ENCODE measurements around the gene CSH2. TPM values are rescaled to one million over a fixed set of nuclear protein-coding genes. Genes with fewer than 3 reads are reported as not detected.

CSH2 gene
- total and polyA plus RNA-seq, 2 of the 13 experiments (the other 11 are each of a cell fraction or from before 2014, with no cell fraction given) = not detected

GRCh38 chr17:63848834-63849689, 24.4 kb downstream of the CSH2 start (continued):
- no peak for TF ChIP-seq ZNF704 (CRISPR knock-in tag; IDR thresholded peaks at IDR 0.05; ENCODE audit: borderline replicate concordance)
- no peak for TF ChIP-seq ZFP36L2 (CRISPR knock-in tag; IDR thresholded peaks at IDR 0.05)
- TF ChIP-seq ZNF598 (CRISPR knock-in tag; IDR thresholded peaks at IDR 0.05; ENCODE audit: borderline replicate concordance) = no peak
- TF ChIP-seq E2F5 (CRISPR knock-in tag; conservative IDR thresholded peaks at IDR 0.05) = no peak
- TF ChIP-seq PRMT3 (CRISPR knock-in tag; IDR thresholded peaks at IDR 0.05; ENCODE audit: borderline replicate concordance, low read depth) = no peak
- no peak; the same call in 1 of the 2 replicates for TF ChIP-seq DNMT1 (CRISPR knock-in tag; IDR thresholded peaks at IDR 0.05)
- TF ChIP-seq HOXA3 (CRISPR knock-in tag; IDR thresholded peaks at IDR 0.05) = peak; percentile 56
- no peak for TF ChIP-seq HMGXB3 (CRISPR knock-in tag; IDR thresholded peaks at IDR 0.05; ENCODE audit: borderline replicate concordance)
- no peak for TF ChIP-seq FOSL1 (CRISPR knock-in tag; IDR thresholded peaks at IDR 0.05; ENCODE audit: borderline replicate concordance)
- TF ChIP-seq GLMP (CRISPR knock-in tag; IDR thresholded peaks at IDR 0.05; ENCODE audit: borderline replicate concordance) = no peak
- no peak for TF ChIP-seq ZNF597 (CRISPR knock-in tag; IDR thresholded peaks at IDR 0.05)
- TF ChIP-seq ZNF484 (CRISPR knock-in tag; IDR thresholded peaks at IDR 0.05; ENCODE audit: borderline replicate concordance, low read depth) = no peak
- TF ChIP-seq CHD4 (IDR thresholded peaks at IDR 0.05; ENCODE audit: borderline replicate concordance, low read length) = no peak
- TF ChIP-seq ESRRA (CRISPR knock-in tag; IDR thresholded peaks at IDR 0.05; ENCODE audit: low read depth) = no peak
- TF ChIP-seq ZNF337 (CRISPR knock-in tag; IDR thresholded peaks at IDR 0.05; ENCODE audit: borderline replicate concordance, low read depth) = no peak
- TF ChIP-seq ZNF607 (CRISPR knock-in tag; IDR thresholded peaks at IDR 0.05; ENCODE audit: borderline replicate concordance) = no peak
- TF ChIP-seq PHF8 (CRISPR knock-in tag; IDR thresholded peaks at IDR 0.05) = no peak
- peak; percentile 88 for TF ChIP-seq CREB1 (IDR thresholded peaks at IDR 0.05)
- TF ChIP-seq CREB1 (CRISPR knock-in tag; IDR thresholded peaks at IDR 0.05) = peak; percentile 97
- no peak for TF ChIP-seq ZNF619 (CRISPR knock-in tag; IDR thresholded peaks at IDR 0.05)
- TF ChIP-seq ZNF761 (CRISPR knock-in tag; conservative IDR thresholded peaks at IDR 0.05) = no peak
